Jurkat, Clone E6-1 (cell line): ENCODE results near the gene MAP2K3.
"Not testable (repeated sequence)": the region's sequence is repeated elsewhere in the genome, so short reads cannot be mapped to it uniquely, and the experiment has no call there.

Experiments used
- DNase-seq: peaks from one replicate; pipeline ENCODE4 v3.0.0-alpha.2; 2011; ENCODE audit warnings: low read depth, low spot score
- H3K4me3 ChIP-seq: 2 replicates; pipeline ENCODE4 v1.5.1; 2011; ENCODE audit warnings: mild to moderate bottlenecking, low read length, control low read depth, moderate library complexity

Gene MAP2K3

GRCh38 chr17:21318439-21318838 is 33.9 kb downstream of the MAP2K3 start:
- DNase-seq = no peak
- no peak overlapping the region for H3K4me3 ChIP-seq

- H3K4me3 ChIP-seq, DNase-seq: not testable (repeated sequence)
Observed at GRCh38 chr17:21318856-21319255, 34.3 kb downstream of the MAP2K3 start.

GRCh38 chr17:21319256-21319655 is 34.7 kb downstream of the MAP2K3 start:
- not testable (repeated sequence) for DNase-seq, H3K4me3 ChIP-seq

- not testable (repeated sequence) for DNase-seq, H3K4me3 ChIP-seq
Observed at GRCh38 chr17:21319686-21320375, 35.3 kb downstream of the MAP2K3 start.

- not testable (repeated sequence) for DNase-seq, H3K4me3 ChIP-seq
Observed at GRCh38 chr17:21320430-21320829, 35.9 kb downstream of the MAP2K3 start.

- H3K4me3 ChIP-seq = not testable (repeated sequence)
Observed at GRCh38 chr17:21321061-21321460, 36.5 kb downstream of the MAP2K3 start.

GRCh38 chr17:21321744-21322191 is 37.3 kb downstream of the MAP2K3 start:
- not testable (repeated sequence) for H3K4me3 ChIP-seq, DNase-seq

More at GRCh38 chr17:21321061-21321460, 36.5 kb downstream of the MAP2K3 start:
- DNase-seq = not testable (repeated sequence)

GRCh38 chr17:21323257-21324111 is 39.0 kb downstream of the MAP2K3 start:
- H3K4me3 ChIP-seq = peak overlapping the region; percentile 61
- not testable (repeated sequence) for DNase-seq

- H3K4me3 ChIP-seq, DNase-seq: not testable (repeated sequence)
Observed at GRCh38 chr17:21324741-21325140, 40.2 kb downstream of the MAP2K3 start.

- not testable (repeated sequence) for H3K4me3 ChIP-seq, DNase-seq
Observed at GRCh38 chr17:21327921-21328320, 43.4 kb downstream of the MAP2K3 start.

- not testable (repeated sequence) for H3K4me3 ChIP-seq, DNase-seq
Observed at GRCh38 chr17:21328778-21329177, 44.3 kb downstream of the MAP2K3 start.

GRCh38 chr17:21330436-21331160 is 46.1 kb downstream of the MAP2K3 start:
- no peak overlapping the region for H3K4me3 ChIP-seq
- no peak for DNase-seq

- not testable (repeated sequence) for DNase-seq
Observed at GRCh38 chr17:21336541-21337294, 52.2 kb downstream of the MAP2K3 start.

GRCh38 chr17:21337981-21338625 is 53.6 kb downstream of the MAP2K3 start:
- DNase-seq, H3K4me3 ChIP-seq: not testable (repeated sequence)

More at GRCh38 chr17:21336541-21337294, 52.2 kb downstream of the MAP2K3 start:
- H3K4me3 ChIP-seq = not testable (repeated sequence)

- no peak for DNase-seq
- no peak overlapping the region for H3K4me3 ChIP-seq
Observed at GRCh38 chr17:21339011-21339410, 54.5 kb downstream of the MAP2K3 start.

- H3K4me3 ChIP-seq, DNase-seq: not testable (repeated sequence)
Observed at GRCh38 chr17:21339571-21339970, 55.1 kb downstream of the MAP2K3 start.

- H3K4me3 ChIP-seq, DNase-seq: not testable (repeated sequence)
Observed at GRCh38 chr17:21340407-21340806, 55.9 kb downstream of the MAP2K3 start.

GRCh38 chr17:21341279-21341678 is 56.8 kb downstream of the MAP2K3 start:
- H3K4me3 ChIP-seq, DNase-seq: not testable (repeated sequence)
